ENCODE results near the gene METTL9.

Gene METTL9

DNA sequence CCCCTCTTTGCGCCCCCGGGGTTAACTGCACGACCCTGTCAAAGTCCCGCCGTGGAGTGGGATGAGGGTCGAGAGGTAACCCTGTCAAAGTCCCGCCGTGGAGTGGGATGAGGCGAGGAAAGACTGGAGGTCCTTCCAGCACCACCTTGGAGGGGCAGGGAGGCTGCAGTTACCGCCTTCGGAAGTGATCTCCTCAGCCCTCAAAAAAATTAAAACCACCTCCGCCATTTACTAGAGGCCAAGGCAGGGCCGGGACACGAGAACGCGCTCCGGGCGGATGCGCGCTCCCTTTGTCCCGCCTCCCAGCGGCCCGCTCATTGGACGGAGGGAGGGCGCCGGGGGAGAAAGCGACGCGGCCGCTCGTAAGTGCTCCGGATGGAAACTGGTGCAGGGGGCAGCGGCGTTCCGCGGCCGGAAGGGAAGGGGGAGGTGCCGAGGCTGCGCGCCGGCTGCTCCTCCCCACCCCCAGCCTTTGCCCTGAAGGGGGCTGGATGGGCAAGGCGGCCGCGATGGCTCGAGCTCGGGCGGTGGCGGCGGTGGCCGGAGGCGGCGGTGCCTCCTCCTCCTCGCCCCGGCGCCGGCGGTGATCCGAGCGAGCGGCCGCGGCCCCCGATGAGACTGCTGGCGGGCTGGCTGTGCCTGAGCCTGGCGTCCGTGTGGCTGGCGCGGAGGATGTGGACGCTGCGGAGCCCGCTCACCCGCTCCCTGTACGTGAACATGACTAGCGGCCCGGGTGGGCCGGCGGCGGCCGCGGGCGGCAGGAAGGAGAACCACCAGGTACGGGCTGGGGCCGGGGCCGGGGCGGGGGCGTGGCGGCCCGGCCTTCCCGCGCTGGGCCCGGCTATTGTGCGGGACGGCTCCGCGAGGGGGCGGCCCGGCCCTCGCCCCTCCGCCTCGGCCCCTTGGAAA, at the start of gene METTL9 (continued):
- TF ChIP-seq, protein P1, sequence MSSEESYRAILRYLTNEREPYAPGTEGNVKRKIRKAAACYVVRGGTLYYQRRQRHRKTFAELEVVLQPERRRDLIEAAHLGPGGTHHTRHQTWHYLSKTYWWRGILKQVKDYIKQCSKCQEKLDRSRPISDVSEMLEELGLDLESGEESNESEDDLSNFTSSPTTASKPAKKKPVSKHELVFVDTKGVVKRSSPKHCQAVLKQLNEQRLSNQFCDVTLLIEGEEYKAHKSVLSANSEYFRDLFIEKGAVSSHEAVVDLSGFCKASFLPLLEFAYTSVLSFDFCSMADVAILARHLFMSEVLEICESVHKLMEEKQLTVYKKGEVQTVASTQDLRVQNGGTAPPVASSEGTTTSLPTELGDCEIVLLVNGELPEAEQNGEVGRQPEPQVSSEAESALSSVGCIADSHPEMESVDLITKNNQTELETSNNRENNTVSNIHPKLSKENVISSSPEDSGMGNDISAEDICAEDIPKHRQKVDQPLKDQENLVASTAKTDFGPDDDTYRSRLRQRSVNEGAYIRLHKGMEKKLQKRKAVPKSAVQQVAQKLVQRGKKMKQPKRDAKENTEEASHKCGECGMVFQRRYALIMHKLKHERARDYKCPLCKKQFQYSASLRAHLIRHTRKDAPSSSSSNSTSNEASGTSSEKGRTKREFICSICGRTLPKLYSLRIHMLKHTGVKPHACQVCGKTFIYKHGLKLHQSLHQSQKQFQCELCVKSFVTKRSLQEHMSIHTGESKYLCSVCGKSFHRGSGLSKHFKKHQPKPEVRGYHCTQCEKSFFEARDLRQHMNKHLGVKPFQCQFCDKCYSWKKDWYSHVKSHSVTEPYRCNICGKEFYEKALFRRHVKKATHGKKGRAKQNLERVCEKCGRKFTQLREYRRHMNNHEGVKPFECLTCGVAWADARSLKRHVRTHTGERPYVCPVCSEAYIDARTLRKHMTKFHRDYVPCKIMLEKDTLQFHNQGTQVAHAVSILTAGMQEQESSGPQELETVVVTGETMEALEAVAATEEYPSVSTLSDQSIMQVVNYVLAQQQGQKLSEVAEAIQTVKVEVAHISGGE (tag by site-specific recombination; conservative IDR thresholded peaks at IDR 0.05; ENCODE audit: low read depth): peak; percentile 99
- TF ChIP-seq ZSCAN23 (tag by site-specific recombination; IDR thresholded peaks at IDR 0.05) (peak; percentile 84; the same call in 1 of the 2 replicates), ZNF621 (tag by site-specific recombination; IDR thresholded peaks at IDR 0.05) (no peak), ZNF560 (tag by site-specific recombination; IDR thresholded peaks at IDR 0.05; ENCODE audit: borderline replicate concordance) (no peak), ZNF544 (tag by site-specific recombination; IDR thresholded peaks at IDR 0.05) (no peak), REPIN1 (tag by site-specific recombination; IDR thresholded peaks at IDR 0.05; ENCODE audit: low read depth) (peak; percentile 83; the same call in 1 of the 2 replicates), WT1 (tag by site-specific recombination; IDR thresholded peaks at IDR 0.05) (0 out of 2 replicates have a peak, but pooled peaks have one; percentile 32), SCRT1 (tag by site-specific recombination; IDR thresholded peaks at IDR 0.05; ENCODE audit: borderline replicate concordance) (no peak), ZNF223 (tag by site-specific recombination; IDR thresholded peaks at IDR 0.05) (no peak), ZNF24 (tag by site-specific recombination; IDR thresholded peaks at IDR 0.05) (peak; percentile 76), ZBTB20 (tag by site-specific recombination; IDR thresholded peaks at IDR 0.05) (peak; percentile 60; the same call in 1 of the 2 replicates), ZNF701 (tag by site-specific recombination; IDR thresholded peaks at IDR 0.05) (no peak), ZIC2 (tag by site-specific recombination; IDR thresholded peaks at IDR 0.05) (no peak), EGR2 (tag by site-specific recombination; IDR thresholded peaks at IDR 0.05; ENCODE audit: low read depth) (peak; percentile 51; the same call in 1 of the 2 replicates), ZNF426 (tag by site-specific recombination; IDR thresholded peaks at IDR 0.05) (no peak), ZNF138 (tag by site-specific recombination; IDR thresholded peaks at IDR 0.05; ENCODE audit: borderline replicate concordance) (no peak), SETDB1 (IDR thresholded peaks at IDR 0.05; ENCODE audit: insufficient read length, low read length) (no peak)
- TF ChIP-seq, protein P2, sequence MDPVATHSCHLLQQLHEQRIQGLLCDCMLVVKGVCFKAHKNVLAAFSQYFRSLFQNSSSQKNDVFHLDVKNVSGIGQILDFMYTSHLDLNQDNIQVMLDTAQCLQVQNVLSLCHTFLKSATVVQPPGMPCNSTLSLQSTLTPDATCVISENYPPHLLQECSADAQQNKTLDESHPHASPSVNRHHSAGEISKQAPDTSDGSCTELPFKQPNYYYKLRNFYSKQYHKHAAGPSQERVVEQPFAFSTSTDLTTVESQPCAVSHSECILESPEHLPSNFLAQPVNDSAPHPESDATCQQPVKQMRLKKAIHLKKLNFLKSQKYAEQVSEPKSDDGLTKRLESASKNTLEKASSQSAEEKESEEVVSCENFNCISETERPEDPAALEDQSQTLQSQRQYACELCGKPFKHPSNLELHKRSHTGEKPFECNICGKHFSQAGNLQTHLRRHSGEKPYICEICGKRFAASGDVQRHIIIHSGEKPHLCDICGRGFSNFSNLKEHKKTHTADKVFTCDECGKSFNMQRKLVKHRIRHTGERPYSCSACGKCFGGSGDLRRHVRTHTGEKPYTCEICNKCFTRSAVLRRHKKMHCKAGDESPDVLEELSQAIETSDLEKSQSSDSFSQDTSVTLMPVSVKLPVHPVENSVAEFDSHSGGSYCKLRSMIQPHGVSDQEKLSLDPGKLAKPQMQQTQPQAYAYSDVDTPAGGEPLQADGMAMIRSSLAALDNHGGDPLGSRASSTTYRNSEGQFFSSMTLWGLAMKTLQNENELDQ (tag by site-specific recombination; IDR thresholded peaks at IDR 0.05; ENCODE audit: low read depth): no peak
- TF ChIP-seq, protein P3, sequence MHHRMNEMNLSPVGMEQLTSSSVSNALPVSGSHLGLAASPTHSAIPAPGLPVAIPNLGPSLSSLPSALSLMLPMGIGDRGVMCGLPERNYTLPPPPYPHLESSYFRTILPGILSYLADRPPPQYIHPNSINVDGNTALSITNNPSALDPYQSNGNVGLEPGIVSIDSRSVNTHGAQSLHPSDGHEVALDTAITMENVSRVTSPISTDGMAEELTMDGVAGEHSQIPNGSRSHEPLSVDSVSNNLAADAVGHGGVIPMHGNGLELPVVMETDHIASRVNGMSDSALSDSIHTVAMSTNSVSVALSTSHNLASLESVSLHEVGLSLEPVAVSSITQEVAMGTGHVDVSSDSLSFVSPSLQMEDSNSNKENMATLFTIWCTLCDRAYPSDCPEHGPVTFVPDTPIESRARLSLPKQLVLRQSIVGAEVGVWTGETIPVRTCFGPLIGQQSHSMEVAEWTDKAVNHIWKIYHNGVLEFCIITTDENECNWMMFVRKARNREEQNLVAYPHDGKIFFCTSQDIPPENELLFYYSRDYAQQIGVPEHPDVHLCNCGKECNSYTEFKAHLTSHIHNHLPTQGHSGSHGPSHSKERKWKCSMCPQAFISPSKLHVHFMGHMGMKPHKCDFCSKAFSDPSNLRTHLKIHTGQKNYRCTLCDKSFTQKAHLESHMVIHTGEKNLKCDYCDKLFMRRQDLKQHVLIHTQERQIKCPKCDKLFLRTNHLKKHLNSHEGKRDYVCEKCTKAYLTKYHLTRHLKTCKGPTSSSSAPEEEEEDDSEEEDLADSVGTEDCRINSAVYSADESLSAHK (tag by site-specific recombination; IDR thresholded peaks at IDR 0.05): peak; percentile 69; the same call in 1 of the 2 replicates
- TF ChIP-seq, protein P4, sequence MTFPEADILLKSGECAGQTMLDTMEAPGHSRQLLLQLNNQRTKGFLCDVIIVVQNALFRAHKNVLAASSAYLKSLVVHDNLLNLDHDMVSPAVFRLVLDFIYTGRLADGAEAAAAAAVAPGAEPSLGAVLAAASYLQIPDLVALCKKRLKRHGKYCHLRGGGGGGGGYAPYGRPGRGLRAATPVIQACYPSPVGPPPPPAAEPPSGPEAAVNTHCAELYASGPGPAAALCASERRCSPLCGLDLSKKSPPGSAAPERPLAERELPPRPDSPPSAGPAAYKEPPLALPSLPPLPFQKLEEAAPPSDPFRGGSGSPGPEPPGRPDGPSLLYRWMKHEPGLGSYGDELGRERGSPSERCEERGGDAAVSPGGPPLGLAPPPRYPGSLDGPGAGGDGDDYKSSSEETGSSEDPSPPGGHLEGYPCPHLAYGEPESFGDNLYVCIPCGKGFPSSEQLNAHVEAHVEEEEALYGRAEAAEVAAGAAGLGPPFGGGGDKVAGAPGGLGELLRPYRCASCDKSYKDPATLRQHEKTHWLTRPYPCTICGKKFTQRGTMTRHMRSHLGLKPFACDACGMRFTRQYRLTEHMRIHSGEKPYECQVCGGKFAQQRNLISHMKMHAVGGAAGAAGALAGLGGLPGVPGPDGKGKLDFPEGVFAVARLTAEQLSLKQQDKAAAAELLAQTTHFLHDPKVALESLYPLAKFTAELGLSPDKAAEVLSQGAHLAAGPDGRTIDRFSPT (tag by site-specific recombination; IDR thresholded peaks at IDR 0.05): no peak; the same call in 1 of the 2 replicates
- TF ChIP-seq, protein P5, sequence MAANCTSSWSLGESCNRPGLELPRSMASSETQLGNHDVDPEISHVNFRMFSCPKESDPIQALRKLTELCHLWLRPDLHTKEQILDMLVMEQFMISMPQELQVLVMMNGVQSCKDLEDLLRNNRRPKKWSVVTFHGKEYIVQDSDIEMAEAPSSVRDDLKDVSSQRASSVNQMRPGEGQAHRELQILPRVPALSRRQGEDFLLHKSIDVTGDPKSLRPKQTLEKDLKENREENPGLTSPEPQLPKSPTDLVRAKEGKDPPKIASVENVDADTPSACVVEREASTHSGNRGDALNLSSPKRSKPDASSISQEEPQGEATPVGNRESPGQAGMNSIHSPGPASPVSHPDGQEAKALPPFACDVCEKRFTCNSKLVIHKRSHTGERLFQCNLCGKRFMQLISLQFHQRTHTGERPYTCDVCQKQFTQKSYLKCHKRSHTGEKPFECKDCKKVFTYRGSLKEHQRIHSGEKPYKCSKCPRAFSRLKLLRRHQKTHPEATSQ (tag by site-specific recombination; IDR thresholded peaks at IDR 0.05): peak; percentile 98
